OCI-LY1 (cell line): ENCODE data around the gene ELOA.

ENCODE experiments used
- CTCF ChIP-seq: fragments of 200-600 bp; sonication (generic), shearing (Covaris generic); IDR thresholded peaks from 2 replicates; pipeline ENCODE4 v1.5.1; 2017; ENCODE audit warnings: mild to moderate bottlenecking, antibody characterized with exemption, low read length, moderate library complexity, mixed read lengths
- EZH2 ChIP-seq: fragments of 200-600 bp; sonication (generic), shearing (Covaris generic); IDR thresholded peaks from 2 replicates; pipeline ENCODE4 v1.8.0; 2017; ENCODE audit warnings: borderline replicate concordance, mixed run types, mild to moderate bottlenecking, antibody characterized with exemption, low read length, moderate library complexity, mixed read lengths

DNA sequence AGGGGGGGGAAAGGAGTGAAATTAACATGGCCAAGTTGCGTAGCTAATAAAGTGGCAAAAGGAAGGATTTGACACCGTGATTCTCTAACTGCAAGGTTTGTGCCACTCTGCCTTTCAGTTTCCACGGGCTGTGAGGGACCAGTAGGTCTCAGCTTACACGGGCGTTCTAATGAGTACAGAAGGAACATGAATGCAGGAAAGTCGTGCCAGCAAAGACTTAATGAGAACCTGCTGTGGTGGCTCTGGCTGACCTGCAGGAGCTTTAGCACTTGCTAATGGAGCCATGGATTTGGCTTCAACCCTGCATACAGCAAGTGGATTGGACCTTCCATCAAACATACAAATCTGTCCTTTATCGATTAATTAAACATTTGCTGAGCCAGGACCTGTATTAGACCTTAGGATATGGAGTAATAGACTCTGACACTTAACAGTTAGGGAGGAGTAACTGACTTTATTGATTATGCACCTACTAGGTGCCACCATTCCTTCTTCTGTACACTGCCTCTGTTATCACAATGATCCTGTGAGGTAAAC lies 19.8 kb downstream of the ELOA start:
- no peak for TF ChIP-seq CTCF
- no peak for TF ChIP-seq EZH2
